RPMI7951 (cell line): ENCODE results near the gene CISH. TPM values are rescaled to one million over a fixed set of nuclear protein-coding genes. Genes with fewer than 3 reads are reported as not detected.

ENCODE experiments used
- DNase-seq: peaks from one replicate; pipeline ENCODE4 v3.0.0-alpha.2; 2012; ENCODE audit warnings: low read depth
- total RNA-seq: library from RNA; depleted of rRNA; stranded (reverse); fragments of >200 nt; shearing (Covaris generic); gene quantifications from 2 replicates; pipeline ENCODE4 v1.2.3, GENCODE V29; 2014

Gene CISH
- total RNA-seq, 1 experiment from 2014 or later, result 1.8 TPM

GRCh38 chr3:50637011-50637410 lies 25.4 kb upstream of the CISH start:
- DNase-seq, result no peak

GRCh38 chr3:50635066-50635465 lies 23.5 kb upstream of the CISH start:
- DNase-seq, result no peak

- DNase-seq, result no peak
These were observed 21.7 kb upstream of the CISH start for GRCh38 chr3:50633230-50633790.

DNA sequence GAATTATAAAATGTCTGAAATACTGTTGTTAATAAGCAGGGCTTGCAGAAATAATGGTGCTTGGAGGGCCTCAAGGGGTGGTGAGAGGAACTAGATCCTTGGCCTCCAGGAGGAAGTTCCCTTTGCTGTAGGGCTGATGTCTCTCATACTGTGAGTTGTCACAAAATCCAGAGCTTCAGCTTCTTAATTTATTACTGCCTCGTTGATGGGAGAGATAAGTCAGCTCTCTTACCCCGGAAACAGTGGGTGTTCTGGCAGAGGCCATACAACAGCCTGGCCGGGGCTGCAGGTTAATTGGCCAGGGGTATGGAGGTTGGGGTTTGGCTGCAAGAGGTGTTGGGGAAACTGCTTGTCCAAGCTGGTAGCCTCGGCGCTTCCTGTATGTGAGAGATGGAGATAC lies 20.9 kb upstream of the CISH start:
- DNase-seq, result no peak

GRCh38 chr3:50630877-50631276 lies 19.3 kb upstream of the CISH start:
- DNase-seq, result peak; percentile 79

- DNase-seq, result no peak
These were observed 18.8 kb upstream of the CISH start for GRCh38 chr3:50630394-50630793.

DNA sequence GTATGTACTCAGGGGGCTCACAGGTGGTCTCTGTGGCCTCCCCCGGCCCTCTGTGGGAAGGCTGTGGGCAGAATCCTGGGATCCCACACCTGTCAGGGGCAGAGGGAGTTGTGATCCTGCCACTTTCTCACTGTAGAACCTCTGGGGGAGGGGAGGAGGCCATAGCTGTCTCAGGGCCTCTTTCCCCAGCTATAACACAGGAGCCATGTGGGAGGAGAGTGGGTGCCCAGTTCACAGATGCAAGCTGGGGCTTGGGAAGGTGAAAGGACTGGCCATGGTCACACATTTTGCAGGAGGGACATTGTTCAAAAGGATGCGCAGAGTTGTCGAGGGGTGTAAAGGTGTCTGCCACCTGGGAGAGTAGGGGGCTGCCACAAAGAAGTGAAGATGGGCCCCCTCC lies 17.0 kb upstream of the CISH start:
- no peak for DNase-seq

- peak; percentile 96 for DNase-seq
These were observed 16.0 kb upstream of the CISH start for GRCh38 chr3:50627407-50628051.

DNA sequence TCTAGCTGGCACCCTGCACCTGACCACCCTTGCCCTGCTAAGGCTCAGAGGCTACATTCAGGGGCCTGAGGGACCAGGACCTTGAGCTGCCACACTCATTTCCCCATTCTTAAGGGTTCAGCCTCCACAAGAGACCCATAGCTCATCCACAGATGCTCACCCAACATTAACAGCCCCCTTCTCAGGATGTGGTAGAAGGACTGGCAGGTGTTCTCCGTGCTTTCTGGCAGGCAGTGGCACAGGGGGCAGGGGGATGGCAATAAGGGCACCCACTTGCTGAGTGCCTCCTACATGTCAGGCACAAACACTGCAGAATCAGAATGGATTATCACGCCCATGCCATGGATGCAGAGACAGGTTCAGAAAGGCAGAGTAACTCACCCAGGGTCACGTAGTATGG lies 14.8 kb upstream of the CISH start:
- no peak for DNase-seq

- no peak for DNase-seq
These were observed 13.9 kb upstream of the CISH start for GRCh38 chr3:50625231-50626182.

GRCh38 chr3:50624634-50625033 lies 13.1 kb upstream of the CISH start:
- DNase-seq, result no peak

GRCh38 chr3:50623840-50624474 lies 12.4 kb upstream of the CISH start:
- peak; percentile 31 for DNase-seq

- DNase-seq, result no peak
These were observed 11.3 kb upstream of the CISH start for GRCh38 chr3:50622881-50623280.

DNA sequence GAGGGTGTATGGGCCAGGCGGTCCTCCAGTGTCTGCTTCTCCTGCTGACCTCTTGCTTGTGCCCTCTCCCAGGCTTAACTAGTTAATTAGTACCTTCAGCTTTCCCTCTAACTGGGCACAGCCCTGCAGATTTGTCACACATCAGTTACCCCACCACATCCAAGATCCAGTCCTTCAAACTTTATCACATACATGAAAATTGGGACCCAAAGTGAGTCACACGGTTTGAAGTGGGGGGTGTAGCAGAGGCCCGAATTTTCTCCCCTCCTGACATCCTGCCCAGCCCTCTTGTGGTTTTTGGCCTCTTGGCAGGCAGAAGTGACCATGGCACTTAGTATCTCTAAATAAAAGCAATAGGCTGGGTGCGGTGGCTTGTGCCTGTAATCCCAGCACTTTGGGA lies 9.2 kb upstream of the CISH start:
- peak; percentile 87 for DNase-seq

DNA sequence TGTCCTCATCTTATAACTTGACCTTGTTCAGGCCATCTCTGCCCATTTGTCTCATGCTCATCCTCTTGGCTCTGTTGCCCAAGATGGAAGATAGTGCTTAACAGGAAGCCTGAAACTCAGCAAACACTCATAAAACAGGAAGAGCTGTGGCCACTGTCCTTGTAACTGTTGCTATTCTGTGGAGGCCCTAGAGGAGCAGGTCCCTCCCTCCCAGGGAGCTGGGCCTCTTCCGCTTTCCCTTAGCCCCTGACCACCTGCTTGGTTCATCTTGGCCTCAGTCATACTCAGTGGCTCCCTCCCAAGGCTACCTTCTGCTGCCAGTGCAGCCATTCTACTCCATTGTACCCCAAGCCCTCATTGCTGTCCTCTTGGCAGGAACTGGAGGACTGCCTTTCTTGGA lies 8.8 kb upstream of the CISH start:
- peak; percentile 44 for DNase-seq

DNA sequence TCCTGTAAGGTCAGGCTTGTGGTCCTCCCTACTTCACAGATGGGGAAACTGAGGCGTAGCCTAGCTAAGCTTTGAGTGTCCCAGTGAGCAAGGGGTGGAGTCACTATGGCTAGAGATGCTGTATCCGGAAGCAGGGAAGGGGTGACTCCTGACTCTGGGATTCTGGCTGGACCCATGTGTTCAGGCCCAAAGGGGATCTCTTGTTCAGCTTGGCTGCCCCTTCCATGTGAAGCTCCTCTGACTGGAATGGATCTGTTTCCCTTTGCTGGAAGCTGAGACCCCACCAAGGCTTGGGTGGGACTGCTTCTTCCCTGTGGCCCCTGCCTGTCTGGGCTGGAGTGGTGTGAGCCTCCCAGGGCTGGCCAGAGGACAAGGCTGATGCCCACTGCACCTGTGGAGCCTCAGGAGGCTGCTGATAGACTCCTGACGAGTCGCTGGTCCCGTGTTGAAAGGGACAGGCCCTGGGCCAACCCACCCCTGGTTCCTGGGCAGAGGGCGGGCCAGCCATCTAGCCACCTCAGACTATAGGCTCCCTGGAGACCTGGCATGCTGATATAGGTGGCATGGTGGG lies 6.4 kb upstream of the CISH start:
- DNase-seq, result no peak

DNA sequence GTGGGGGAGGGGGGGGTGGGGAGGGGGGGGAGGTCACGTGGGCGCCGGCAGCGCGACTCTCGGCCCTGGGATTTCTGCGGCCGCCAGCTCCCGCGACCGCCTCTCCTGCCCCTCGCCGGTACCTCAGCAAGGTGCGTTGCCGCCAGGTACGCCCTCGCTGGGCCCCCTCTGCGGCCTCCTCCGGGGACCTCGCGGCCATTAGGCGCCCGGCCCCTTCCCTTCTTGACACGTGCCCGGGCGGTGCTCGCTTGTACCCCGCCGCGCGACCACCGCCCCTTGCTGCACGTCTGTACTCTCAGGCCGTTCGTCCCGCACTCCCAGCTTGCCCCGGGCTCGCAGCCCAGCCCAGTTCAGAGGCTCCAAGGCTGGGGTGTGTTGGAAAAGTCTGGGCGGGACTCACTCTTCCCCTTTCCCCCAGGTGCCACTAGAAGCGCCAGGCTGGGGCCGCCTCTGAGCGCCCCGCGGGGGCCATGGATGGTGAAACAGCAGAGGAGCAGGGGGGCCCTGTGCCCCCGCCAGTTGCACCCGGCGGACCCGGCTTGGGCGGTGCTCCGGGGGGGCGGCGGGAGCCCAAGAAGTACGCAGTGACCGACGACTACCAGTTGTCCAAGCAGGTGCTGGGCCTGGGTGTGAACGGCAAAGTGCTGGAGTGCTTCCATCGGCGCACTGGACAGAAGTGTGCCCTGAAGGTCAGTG lies 5.7 kb upstream of the CISH start, which contains the start of gene MAPKAPK3:
Gene MAPKAPK3 (plus strand): TSS at position 56 of the 696 bp plus-strand sequence. CDS start 415 bp downstream, at position 471.
- DNase-seq, result no peak

DNA sequence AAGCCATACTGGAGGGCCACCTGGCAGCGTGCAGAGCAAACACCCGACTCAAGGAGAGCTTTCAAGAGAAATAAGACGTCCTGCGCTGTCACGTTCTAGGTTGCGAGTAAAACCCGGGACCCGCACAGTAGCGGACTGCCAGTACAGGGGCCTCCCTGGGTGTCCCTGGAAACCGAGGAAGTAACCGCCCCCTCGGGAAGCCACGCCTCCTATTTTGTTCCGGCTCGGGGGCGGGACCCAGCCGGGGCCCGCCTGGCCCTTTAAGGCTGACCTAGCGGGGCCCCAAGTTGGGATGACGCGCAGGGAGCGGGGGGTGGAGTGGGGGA lies 5.2 kb upstream of the CISH start:
- DNase-seq, result peak; percentile 90

GRCh38 chr3:50616003-50616769 lies 4.6 kb upstream of the CISH start:
- DNase-seq, result peak; percentile 78

- DNase-seq, result no peak
These were observed 3.6 kb upstream of the CISH start for GRCh38 chr3:50615190-50615589.
